ENCODE measurements around the gene MAPK1.
"Not testable (repeated sequence)": the region's sequence is repeated elsewhere in the genome, so short reads cannot be mapped to it uniquely, and the experiment has no call there.

MAPK1 gene

GRCh38 chr22:21845558-21846453, 21.6 kb downstream of the MAPK1 start:
- DNase-seq: no peak

GRCh38 chr22:21842946-21843345, 24.5 kb downstream of the MAPK1 start:
- DNase-seq: no peak

- no peak for DNase-seq
These were observed 26.0 kb downstream of the MAPK1 start for GRCh38 chr22:21841422-21841821.

- no peak for DNase-seq
These were observed 27.1 kb downstream of the MAPK1 start for GRCh38 chr22:21840236-21840823.

- DNase-seq: no peak
These were observed 27.7 kb downstream of the MAPK1 start for GRCh38 chr22:21839765-21840140.

- not testable (repeated sequence) for DNase-seq
These were observed 28.2 kb downstream of the MAPK1 start for GRCh38 chr22:21839104-21839764.

GRCh38 chr22:21837248-21837979, 30.0 kb downstream of the MAPK1 start:
- DNase-seq: no peak

GRCh38 chr22:21836486-21836885, 31.0 kb downstream of the MAPK1 start:
- not testable (repeated sequence) for DNase-seq

GRCh38 chr22:21835378-21835777, 32.1 kb downstream of the MAPK1 start:
- no peak for DNase-seq

- DNase-seq: no peak
These were observed 32.6 kb downstream of the MAPK1 start for GRCh38 chr22:21834869-21835268.

- no peak for DNase-seq
These were observed 34.9 kb downstream of the MAPK1 start for GRCh38 chr22:21832291-21833290.

- DNase-seq: no peak
These were observed 37.9 kb downstream of the MAPK1 start for GRCh38 chr22:21829523-21829922.

GRCh38 chr22:21828268-21828638, 39.2 kb downstream of the MAPK1 start:
- no peak for DNase-seq

- DNase-seq: no peak
These were observed 39.7 kb downstream of the MAPK1 start for GRCh38 chr22:21827628-21828267.

GRCh38 chr22:21826204-21826603, 41.2 kb downstream of the MAPK1 start:
- no peak for DNase-seq

- not testable (repeated sequence) for DNase-seq
These were observed 42.5 kb downstream of the MAPK1 start for GRCh38 chr22:21824962-21825361.

GRCh38 chr22:21824445-21824912, 43.0 kb downstream of the MAPK1 start:
- DNase-seq: no peak

- no peak for DNase-seq
These were observed 43.6 kb downstream of the MAPK1 start for GRCh38 chr22:21823740-21824444.

- no peak for DNase-seq
These were observed 48.2 kb downstream of the MAPK1 start for GRCh38 chr22:21819183-21819770.
